Hepatocyte (in vitro differentiated cells): ENCODE data around the gene KIF26B.

Source experiments
- EZH2 ChIP-seq: fragments of 200-600 bp; sonication (generic); IDR thresholded peaks from 2 replicates; pipeline ENCODE4 v1.6.1; 2016; ENCODE audit warnings: antibody characterized with exemption, mild to moderate bottlenecking, borderline replicate concordance
- EZH2phosphoT487 ChIP-seq: fragments of 200-600 bp; sonication (generic); IDR thresholded peaks from one replicate; pipeline ENCODE4 v1.6.1; 2018; ENCODE audit warnings: antibody characterized with exemption, mild to moderate bottlenecking, low read depth, moderate library complexity; ENCODE audit not compliant: unreplicated experiment, severe bottlenecking
- TF ChIP-seq, protein P1 (sequence below): fragments of 200-600 bp; sonication (generic); IDR thresholded peaks from 2 replicates; pipeline ENCODE4 v1.5.1; 2016; ENCODE audit warnings: antibody characterized with exemption, mild to moderate bottlenecking; ENCODE audit not compliant: poor library complexity

DNA sequence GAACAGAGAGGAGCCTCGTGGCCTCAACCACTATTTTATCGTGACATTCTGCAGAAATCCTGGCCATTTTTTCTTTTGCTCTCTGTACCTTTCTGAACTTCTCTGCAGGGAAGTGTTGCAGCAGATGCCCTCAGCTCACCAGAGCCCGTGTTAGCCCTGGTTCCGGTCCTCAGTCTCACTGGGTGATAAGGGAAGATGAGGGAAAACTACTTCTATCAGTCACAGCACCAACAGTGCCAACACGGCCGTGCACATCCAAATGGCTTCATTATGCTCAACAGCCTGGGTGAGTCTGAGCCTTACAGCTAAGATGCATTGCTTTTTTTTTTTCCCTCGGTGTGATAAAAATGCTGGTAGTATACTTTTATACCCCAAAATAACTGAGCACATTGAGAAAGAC lies 93.0 kb downstream of the KIF26B start:
- TF ChIP-seq, protein P1, sequence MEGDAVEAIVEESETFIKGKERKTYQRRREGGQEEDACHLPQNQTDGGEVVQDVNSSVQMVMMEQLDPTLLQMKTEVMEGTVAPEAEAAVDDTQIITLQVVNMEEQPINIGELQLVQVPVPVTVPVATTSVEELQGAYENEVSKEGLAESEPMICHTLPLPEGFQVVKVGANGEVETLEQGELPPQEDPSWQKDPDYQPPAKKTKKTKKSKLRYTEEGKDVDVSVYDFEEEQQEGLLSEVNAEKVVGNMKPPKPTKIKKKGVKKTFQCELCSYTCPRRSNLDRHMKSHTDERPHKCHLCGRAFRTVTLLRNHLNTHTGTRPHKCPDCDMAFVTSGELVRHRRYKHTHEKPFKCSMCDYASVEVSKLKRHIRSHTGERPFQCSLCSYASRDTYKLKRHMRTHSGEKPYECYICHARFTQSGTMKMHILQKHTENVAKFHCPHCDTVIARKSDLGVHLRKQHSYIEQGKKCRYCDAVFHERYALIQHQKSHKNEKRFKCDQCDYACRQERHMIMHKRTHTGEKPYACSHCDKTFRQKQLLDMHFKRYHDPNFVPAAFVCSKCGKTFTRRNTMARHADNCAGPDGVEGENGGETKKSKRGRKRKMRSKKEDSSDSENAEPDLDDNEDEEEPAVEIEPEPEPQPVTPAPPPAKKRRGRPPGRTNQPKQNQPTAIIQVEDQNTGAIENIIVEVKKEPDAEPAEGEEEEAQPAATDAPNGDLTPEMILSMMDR, result no peak
- TF ChIP-seq EZH2 (no peak), EZH2phosphoT487 (no peak)
